ENCODE results near the gene KCNH2. TPM values are rescaled to one million over a fixed set of nuclear protein-coding genes. Genes with fewer than 3 reads are reported as not detected.

KCNH2 gene
- polyA plus RNA-seq, 3 donors = not detected

DNA sequence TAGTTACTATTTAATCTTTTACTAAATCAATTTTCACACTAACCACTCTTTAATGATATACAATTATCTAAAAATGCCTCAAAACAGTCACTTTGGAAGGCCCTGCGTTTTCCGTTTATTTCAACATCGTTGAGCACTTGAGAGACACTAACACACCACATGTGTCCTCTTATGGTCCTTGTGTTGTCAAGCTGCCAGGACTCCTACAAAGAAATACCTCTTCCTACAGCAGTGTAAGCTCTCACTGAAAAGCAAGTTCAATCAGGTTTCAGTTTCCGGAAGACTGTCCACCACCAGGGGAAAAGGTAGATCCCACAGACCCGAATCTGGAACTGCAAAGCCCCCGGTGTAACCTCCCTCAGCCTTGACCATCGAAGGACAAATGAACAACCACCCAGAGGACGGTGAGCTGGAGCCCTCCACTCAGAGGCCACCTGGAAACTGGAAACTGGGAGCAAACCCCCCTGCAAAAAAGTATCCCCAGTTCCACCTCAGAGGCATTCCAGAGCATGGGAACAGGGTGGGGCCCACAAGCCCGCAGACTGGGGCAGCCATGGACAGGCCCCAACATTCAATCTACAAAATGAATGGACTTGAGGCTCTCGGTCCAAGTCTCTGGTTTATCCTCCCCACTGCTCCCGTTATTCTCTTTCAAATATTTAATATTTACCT lies 37.6 kb downstream of the KCNH2 start:
- H3K9me3 Mint-ChIP-seq = no peaks in the 10 kb centered on the region
- H2AFZ ChIP-seq (ENCODE audit: insufficient read depth, low read depth, low read length, poor library complexity, severe bottlenecking) = no peak overlapping the region
- H3K9me3 ChIP-seq (replicated peaks in 1 of 2; ENCODE audit: control insufficient read depth in 1 of 2, insufficient read depth in 1 of 2, low read length in 2 of 2) = no peaks in the 10 kb centered on the region
- WGBS (ENCODE audit: insufficient coverage) = 82% methylated on average over 8 of the region's 11 CpGs
- no peak overlapping the region for H3K4me2 ChIP-seq (replicated peaks; ENCODE audit: extremely low read depth, low read length, poor library complexity, severe bottlenecking)
- no peaks in the 10 kb centered on the region for H4K20me1 ChIP-seq (ENCODE audit: insufficient read depth, low read length)
- H3K79me2 ChIP-seq (ENCODE audit: insufficient read depth, low read length) = no peaks in the 10 kb centered on the region
- no peak overlapping the region for H3K9ac ChIP-seq (ENCODE audit: insufficient read depth, low read length, poor library complexity, severe bottlenecking)
- peaks cover 16 to 41% (median 24%) of the 10 kb centered on the region in 3 donors for H3K27me3 Mint-ChIP-seq (ENCODE audit: low read depth in 3 of 3)
- no peaks in the 10 kb centered on the region for H3K36me3 Mint-ChIP-seq
- intact Hi-C loops (cut with micrococcal nuclease) = no loop called here
- DNase-seq = no peak
- peaks cover 0 to 4% of the 10 kb centered on the region in 2 donors for H3K27me3 ChIP-seq (ENCODE audit: control insufficient read depth in 2 of 2, insufficient read depth in 2 of 2, low read length in 2 of 2)
- H3K27ac ChIP-seq (ENCODE audit: low read depth in 1 of 2, low read length in 2 of 2) = no peak overlapping the region
- H3K36me3 ChIP-seq (replicated peaks in 1 of 2; ENCODE audit: control insufficient read depth in 1 of 2, insufficient read depth in 2 of 2, low read length in 2 of 2) = no peaks in the 10 kb centered on the region
- H3K27ac Mint-ChIP-seq = no peak overlapping the region
- no peak overlapping the region for H3K4me3 ChIP-seq (replicated peaks in 1 of 3; ENCODE audit: low read depth in 2 of 3, low read length in 3 of 3)
- TF ChIP-seq, protein P1, sequence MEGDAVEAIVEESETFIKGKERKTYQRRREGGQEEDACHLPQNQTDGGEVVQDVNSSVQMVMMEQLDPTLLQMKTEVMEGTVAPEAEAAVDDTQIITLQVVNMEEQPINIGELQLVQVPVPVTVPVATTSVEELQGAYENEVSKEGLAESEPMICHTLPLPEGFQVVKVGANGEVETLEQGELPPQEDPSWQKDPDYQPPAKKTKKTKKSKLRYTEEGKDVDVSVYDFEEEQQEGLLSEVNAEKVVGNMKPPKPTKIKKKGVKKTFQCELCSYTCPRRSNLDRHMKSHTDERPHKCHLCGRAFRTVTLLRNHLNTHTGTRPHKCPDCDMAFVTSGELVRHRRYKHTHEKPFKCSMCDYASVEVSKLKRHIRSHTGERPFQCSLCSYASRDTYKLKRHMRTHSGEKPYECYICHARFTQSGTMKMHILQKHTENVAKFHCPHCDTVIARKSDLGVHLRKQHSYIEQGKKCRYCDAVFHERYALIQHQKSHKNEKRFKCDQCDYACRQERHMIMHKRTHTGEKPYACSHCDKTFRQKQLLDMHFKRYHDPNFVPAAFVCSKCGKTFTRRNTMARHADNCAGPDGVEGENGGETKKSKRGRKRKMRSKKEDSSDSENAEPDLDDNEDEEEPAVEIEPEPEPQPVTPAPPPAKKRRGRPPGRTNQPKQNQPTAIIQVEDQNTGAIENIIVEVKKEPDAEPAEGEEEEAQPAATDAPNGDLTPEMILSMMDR (IDR thresholded peaks at IDR 0.05) = no peak
- H3K4me1 Mint-ChIP-seq = peaks cover 12% of the 10 kb centered on the region
- peaks cover 0 to 4% of the 10 kb centered on the region in 2 donors for H3K4me1 ChIP-seq (ENCODE audit: control insufficient read depth in 1 of 2, insufficient read depth in 2 of 2, low read length in 2 of 2)
- H3K4me3 Mint-ChIP-seq = no peak overlapping the region

DNA sequence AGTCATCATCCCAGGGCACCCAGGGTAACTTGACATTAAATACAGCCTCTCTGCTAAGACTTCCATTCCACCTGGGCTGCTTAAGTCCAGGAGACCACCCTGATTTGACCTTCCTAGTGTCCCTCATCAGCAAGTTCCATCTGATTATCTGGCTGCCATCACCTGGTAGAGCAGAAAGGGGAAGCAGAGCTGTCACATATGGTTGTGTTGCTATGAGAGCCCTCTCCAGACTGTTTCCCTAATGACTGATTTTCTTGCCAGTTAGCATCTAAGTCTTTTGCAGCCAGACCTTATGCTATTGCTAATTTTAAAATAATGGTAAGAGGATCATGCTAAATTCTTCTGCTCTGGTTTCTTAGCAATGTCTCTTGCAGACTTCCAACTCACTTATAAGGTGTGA lies 38.7 kb downstream of the KCNH2 start:
- H3K4me1 Mint-ChIP-seq = peaks cover 12% of the 10 kb centered on the region

More for the DNA sequence above, 38.7 kb downstream of the KCNH2 start:
- no peak for DNase-seq
- Mint-ChIP-seq H3K4me3 (no peak overlapping the region), H3K36me3 (no peaks in the 10 kb centered on the region), H3K27ac (no peak overlapping the region), H3K9me3 (no peaks in the 10 kb centered on the region), H3K27me3 (ENCODE audit: low read depth in 3 of 3) (peaks cover 20 to 37% (median 24%) of the 10 kb centered on the region in 3 donors)
- Histone ChIP-seq H4K20me1 (ENCODE audit: insufficient read depth, low read length) (no peaks in the 10 kb centered on the region), H3K4me1 (ENCODE audit: control insufficient read depth in 1 of 2, insufficient read depth in 2 of 2, low read length in 2 of 2) (peaks cover 0 to 4% of the 10 kb centered on the region in 2 donors), H3K36me3 (replicated peaks in 1 of 2; ENCODE audit: control insufficient read depth in 1 of 2, insufficient read depth in 2 of 2, low read length in 2 of 2) (no peaks in the 10 kb centered on the region), H3K27me3 (ENCODE audit: control insufficient read depth in 2 of 2, insufficient read depth in 2 of 2, low read length in 2 of 2) (peaks cover 0 to 4% of the 10 kb centered on the region in 2 donors), H3K4me3 (replicated peaks in 1 of 3; ENCODE audit: low read depth in 2 of 3, low read length in 3 of 3) (no peak overlapping the region), H2AFZ (ENCODE audit: insufficient read depth, low read depth, low read length, poor library complexity, severe bottlenecking) (no peak overlapping the region), H3K27ac (ENCODE audit: low read depth in 1 of 2, low read length in 2 of 2) (no peak overlapping the region), H3K79me2 (ENCODE audit: insufficient read depth, low read length) (no peaks in the 10 kb centered on the region), H3K9me3 (replicated peaks in 1 of 2; ENCODE audit: control insufficient read depth in 1 of 2, insufficient read depth in 1 of 2, low read length in 2 of 2) (no peaks in the 10 kb centered on the region), H3K4me2 (replicated peaks; ENCODE audit: extremely low read depth, low read length, poor library complexity, severe bottlenecking) (no peak overlapping the region), H3K9ac (ENCODE audit: insufficient read depth, low read length, poor library complexity, severe bottlenecking) (no peak overlapping the region)
- intact Hi-C loops (cut with micrococcal nuclease) = no loop called here
- TF ChIP-seq, protein P1 (IDR thresholded peaks at IDR 0.05) = no peak
